ENCODE data around the gene TIRAP. TPM values are rescaled to one million over a fixed set of nuclear protein-coding genes. Genes with fewer than 3 reads are reported as not detected.

TIRAP gene
- total RNA-seq, 4 donors from 2014 or later: 8.6 to 15.2 (median 12.6) TPM

- H3K36me3 ChIP-seq: peaks cover 22% of the 10 kb centered on the region
- H3K4me1 ChIP-seq: peaks cover 11% of the 10 kb centered on the region
- no peak overlapping the region for H3K4me3 ChIP-seq
- no peaks in the 10 kb centered on the region for H3K27me3 ChIP-seq
- 73% methylated on average over 1 of the region's 4 CpGs for WGBS
- H3K27ac ChIP-seq: no peak overlapping the region
- TF ChIP-seq POLR2AphosphoS5 (IDR thresholded peaks at IDR 0.05): no peak
- TF ChIP-seq EP300 (IDR thresholded peaks at IDR 0.05): no peak
- TF ChIP-seq POLR2A (IDR thresholded peaks at IDR 0.05): no peak
- TF ChIP-seq, protein P1, sequence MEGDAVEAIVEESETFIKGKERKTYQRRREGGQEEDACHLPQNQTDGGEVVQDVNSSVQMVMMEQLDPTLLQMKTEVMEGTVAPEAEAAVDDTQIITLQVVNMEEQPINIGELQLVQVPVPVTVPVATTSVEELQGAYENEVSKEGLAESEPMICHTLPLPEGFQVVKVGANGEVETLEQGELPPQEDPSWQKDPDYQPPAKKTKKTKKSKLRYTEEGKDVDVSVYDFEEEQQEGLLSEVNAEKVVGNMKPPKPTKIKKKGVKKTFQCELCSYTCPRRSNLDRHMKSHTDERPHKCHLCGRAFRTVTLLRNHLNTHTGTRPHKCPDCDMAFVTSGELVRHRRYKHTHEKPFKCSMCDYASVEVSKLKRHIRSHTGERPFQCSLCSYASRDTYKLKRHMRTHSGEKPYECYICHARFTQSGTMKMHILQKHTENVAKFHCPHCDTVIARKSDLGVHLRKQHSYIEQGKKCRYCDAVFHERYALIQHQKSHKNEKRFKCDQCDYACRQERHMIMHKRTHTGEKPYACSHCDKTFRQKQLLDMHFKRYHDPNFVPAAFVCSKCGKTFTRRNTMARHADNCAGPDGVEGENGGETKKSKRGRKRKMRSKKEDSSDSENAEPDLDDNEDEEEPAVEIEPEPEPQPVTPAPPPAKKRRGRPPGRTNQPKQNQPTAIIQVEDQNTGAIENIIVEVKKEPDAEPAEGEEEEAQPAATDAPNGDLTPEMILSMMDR (IDR thresholded peaks at IDR 0.05): no peak
- no peak for DNase-seq (ENCODE audit: low spot score in 2 of 2)
- H3K9me3 ChIP-seq: no peaks in the 10 kb centered on the region
These were observed 5.1 kb upstream of the TIRAP start for GRCh38 chr11:126277780-126278179.

DNA sequence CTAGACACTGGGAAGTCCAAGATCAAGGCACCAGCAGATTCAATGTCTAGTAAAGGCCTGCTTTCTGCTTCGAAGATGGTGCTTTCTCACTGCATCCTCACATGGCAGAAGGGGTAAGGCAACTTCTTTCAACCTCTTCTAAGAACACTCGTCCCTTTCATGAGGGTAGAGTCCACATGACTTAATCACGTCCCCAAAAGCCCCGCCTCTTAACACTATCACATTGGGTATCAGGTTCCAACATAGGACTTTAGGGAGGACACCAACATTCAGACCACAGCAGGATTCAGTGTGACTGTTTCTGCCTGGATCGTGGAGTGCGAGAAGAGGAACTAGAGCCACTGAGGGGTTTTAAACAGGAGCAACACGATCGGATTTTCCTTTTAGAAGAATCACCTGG, 3.7 kb upstream of the TIRAP start:
- H3K9me3 ChIP-seq: no peaks in the 10 kb centered on the region
- 82% methylated on average over 8 of the region's 8 CpGs for WGBS
- peaks cover 18% of the 10 kb centered on the region for H3K4me1 ChIP-seq
- DNase-seq (ENCODE audit: low spot score in 2 of 2): no peak
- TF ChIP-seq POLR2A (IDR thresholded peaks at IDR 0.05): no peak
- no peak for TF ChIP-seq POLR2AphosphoS5 (IDR thresholded peaks at IDR 0.05)
- TF ChIP-seq EP300 (IDR thresholded peaks at IDR 0.05): no peak
- TF ChIP-seq, protein P1 (IDR thresholded peaks at IDR 0.05): no peak
- H3K36me3 ChIP-seq: peaks cover 15% of the 10 kb centered on the region
- no peak overlapping the region for H3K4me3 ChIP-seq
- H3K27ac ChIP-seq: no peak overlapping the region
- H3K27me3 ChIP-seq: no peaks in the 10 kb centered on the region

- H3K36me3 ChIP-seq: peaks cover 12% of the 10 kb centered on the region
- no peak overlapping the region for H3K27ac ChIP-seq
- TF ChIP-seq POLR2AphosphoS5 (IDR thresholded peaks at IDR 0.05) (no peak), EP300 (IDR thresholded peaks at IDR 0.05) (no peak), POLR2A (IDR thresholded peaks at IDR 0.05) (no peak)
- TF ChIP-seq, protein P1 (IDR thresholded peaks at IDR 0.05): no peak
- H3K4me1 ChIP-seq: peaks cover 27% of the 10 kb centered on the region
- WGBS: 80% methylated on average over 5 of the region's 5 CpGs
- peak in 1 of 2 donors; percentile 56 for DNase-seq (ENCODE audit: low spot score in 2 of 2)
- no peaks in the 10 kb centered on the region for H3K9me3 ChIP-seq
- H3K27me3 ChIP-seq: no peaks in the 10 kb centered on the region
- H3K4me3 ChIP-seq: no peak overlapping the region
These were observed 2.3 kb upstream of the TIRAP start for GRCh38 chr11:126280595-126280994.

GRCh38 chr11:126281245-126281644, 1.6 kb upstream of the TIRAP start:
- H3K4me1 ChIP-seq: peaks cover 28% of the 10 kb centered on the region
- H3K36me3 ChIP-seq: peaks cover 12% of the 10 kb centered on the region
- no peaks in the 10 kb centered on the region for H3K27me3 ChIP-seq
- no peaks in the 10 kb centered on the region for H3K9me3 ChIP-seq
- H3K27ac ChIP-seq: no peak overlapping the region
- no peak for DNase-seq (ENCODE audit: low spot score in 2 of 2)
- H3K4me3 ChIP-seq: no peak overlapping the region
- WGBS: 89% methylated on average over 6 of the region's 6 CpGs
- TF ChIP-seq POLR2A (IDR thresholded peaks at IDR 0.05) (no peak), EP300 (IDR thresholded peaks at IDR 0.05) (no peak), POLR2AphosphoS5 (IDR thresholded peaks at IDR 0.05) (no peak)

- WGBS: 90% methylated on average over 10 of the region's 10 CpGs
- H3K4me3 ChIP-seq: peak overlapping the region; percentile 72
These were observed 1.2 kb upstream of the TIRAP start for GRCh38 chr11:126281666-126282175.

More at GRCh38 chr11:126281666-126282175, 1.2 kb upstream of the TIRAP start:
- TF ChIP-seq POLR2AphosphoS5 (IDR thresholded peaks at IDR 0.05) (no peak), POLR2A (IDR thresholded peaks at IDR 0.05) (no peak), EP300 (IDR thresholded peaks at IDR 0.05) (no peak)
- TF ChIP-seq, protein P1 (IDR thresholded peaks at IDR 0.05): no peak
- no peaks in the 10 kb centered on the region for H3K27me3 ChIP-seq
- H3K4me1 ChIP-seq: peaks cover 28% of the 10 kb centered on the region
- no peaks in the 10 kb centered on the region for H3K9me3 ChIP-seq
- peaks cover 8% of the 10 kb centered on the region for H3K36me3 ChIP-seq
- no peak overlapping the region for H3K27ac ChIP-seq
- peak in 1 of 2 donors; percentile 67 for DNase-seq (ENCODE audit: low spot score in 2 of 2)
